Measurements from ENCODE around the gene FAM168A.
"Not testable (repeated sequence)": the region's sequence is repeated elsewhere in the genome, so short reads cannot be mapped to it uniquely, and the experiment has no call there.

Gene FAM168A

GRCh38 chr11:73436859-73437258 lies 161.1 kb downstream of the FAM168A start:
- not testable (repeated sequence) for DNase-seq (ENCODE audit: low read depth in 3 of 3, low spot score in 1 of 3)

GRCh38 chr11:73431396-73431795 lies 166.5 kb downstream of the FAM168A start:
- DNase-seq (ENCODE audit: low read depth in 3 of 3, low spot score in 1 of 3) = no peak

DNA sequence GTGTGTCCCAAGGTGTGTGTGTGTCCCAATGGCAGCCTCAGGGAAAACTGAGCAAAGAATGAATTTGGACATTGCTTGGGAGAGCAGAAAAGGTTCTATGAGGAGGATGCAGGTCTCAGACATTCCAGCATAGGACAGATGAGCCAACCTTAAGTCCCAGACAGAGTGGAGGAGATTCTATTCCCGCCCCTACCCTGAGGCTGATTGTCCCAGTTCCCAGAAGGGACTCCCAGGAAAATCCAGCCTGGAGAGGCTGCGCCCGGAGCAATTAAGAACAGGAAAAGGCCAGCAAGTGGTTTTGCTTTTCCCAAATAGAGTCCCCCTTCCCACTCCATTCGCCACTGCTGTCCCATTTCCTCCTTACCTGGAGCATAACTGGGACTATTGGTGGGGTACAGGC lies 167.6 kb downstream of the FAM168A start:
- DNase-seq (ENCODE audit: low read depth in 3 of 3, low spot score in 1 of 3) = no peak

- no peak for DNase-seq (ENCODE audit: low read depth in 3 of 3, low spot score in 1 of 3)
Measured at GRCh38 chr11:73429121-73429750, 168.7 kb downstream of the FAM168A start.

DNA sequence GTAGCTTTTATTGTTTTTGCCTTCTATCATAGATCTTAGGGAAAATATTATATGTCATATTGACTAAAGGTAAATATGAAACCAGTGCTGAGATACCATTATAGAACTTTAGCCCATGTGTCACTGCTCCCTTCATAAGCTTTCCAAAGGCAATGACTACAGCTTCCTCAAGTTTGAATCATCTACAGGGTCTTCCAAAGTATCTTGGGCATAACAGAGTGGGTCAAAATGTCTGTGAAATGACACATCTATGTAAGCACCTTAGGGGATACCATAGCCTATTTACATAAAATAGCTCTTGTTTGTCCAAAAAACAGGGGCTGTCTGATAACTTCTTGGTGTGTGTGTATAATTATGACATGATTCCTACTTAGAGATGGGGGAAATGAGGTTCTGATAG lies 169.2 kb downstream of the FAM168A start:
- no peak for DNase-seq (ENCODE audit: low read depth in 3 of 3, low spot score in 1 of 3)

DNA sequence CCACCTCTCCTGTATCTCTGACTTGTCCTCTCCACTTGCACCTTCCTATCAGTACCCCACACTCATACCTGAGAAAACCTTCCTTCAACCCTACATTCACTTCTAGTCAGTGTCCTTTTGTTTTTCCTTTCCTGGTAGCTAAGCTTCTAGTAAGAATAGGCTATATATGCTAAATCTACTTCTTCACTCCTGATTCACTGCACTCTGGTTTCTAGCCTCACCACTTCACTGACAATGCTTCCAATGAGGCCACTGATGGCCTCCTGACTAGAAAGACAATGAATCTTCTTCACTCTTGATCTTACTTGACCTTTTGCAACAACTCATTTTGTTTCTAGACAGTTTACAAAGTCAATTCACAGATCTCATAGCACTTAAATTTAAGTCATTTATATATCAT lies 169.7 kb downstream of the FAM168A start:
- DNase-seq (ENCODE audit: low read depth in 3 of 3, low spot score in 1 of 3) = no peak

DNA sequence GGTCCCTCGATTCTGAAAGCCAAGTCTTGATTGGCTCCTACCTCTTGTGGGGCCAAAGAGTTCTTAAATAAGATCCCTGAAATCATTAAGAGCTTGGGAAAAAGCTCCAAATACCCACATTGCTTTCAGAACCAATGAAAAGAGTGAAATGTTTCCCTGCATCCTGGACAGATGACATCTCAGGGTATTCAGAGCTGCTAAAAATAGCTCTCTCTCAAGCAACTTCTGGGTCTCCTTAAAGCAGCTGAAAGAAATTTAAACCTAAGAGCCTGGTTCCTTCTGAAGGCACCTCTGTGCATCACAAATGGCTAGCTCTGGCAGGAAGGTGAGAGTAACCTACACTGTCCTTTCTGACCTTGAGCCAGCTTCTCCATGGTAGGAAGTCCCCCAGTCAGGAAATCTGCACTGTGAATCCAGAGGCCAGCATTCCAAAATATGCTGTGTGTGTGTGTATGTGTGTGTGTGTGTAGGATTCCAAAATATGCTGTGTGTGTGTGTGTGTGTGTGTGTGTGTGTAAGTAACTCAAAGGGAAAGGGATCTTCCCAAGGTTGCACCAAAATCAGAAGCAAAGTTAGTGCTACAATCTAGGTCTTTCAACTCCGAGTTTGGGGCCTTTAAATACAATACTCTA lies 171.6 kb downstream of the FAM168A start:
- DNase-seq (ENCODE audit: low read depth in 3 of 3, low spot score in 1 of 3) = no peak

DNA sequence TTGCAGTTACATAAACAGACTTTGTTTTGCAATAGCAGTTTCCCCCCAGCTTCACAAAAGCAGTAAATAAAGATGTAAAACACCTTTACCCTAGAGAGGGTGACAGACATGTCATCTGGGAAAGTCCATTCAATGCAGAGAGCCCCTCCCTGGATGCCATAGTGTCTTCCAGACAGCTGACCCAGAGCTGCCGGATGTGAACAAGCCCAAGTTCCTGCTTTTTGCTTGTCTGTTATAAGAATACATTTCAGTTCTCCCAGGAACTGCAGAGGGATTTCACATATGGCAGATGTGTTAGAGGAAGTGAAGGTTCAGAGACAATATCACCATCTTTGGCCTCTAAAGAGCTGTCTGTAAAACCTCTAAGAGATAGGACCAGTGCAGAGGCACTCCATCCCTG lies 172.8 kb downstream of the FAM168A start:
- no peak for DNase-seq (ENCODE audit: low read depth in 3 of 3, low spot score in 1 of 3)

DNA sequence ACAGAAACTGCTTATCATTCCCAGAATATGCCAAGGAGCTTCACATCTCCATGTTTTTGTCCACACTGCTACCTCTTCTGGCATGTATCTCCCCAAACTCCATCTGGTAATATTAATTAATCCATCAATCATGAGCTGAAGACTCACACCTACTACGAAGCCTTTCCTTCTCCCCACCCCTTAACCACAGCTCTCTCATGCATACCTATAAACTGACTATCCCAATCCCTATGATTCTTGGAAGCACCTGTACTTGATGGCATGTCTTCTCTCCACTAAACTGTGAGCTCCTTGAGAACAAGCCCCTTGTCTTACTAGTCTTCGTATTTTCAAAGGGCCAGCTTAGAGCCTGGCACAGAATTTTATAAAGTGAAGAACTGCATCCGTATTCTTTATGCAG lies 174.4 kb downstream of the FAM168A start:
- no peak for DNase-seq (ENCODE audit: low read depth in 3 of 3, low spot score in 1 of 3)

- no peak for DNase-seq (ENCODE audit: low read depth in 3 of 3, low spot score in 1 of 3)
Measured at GRCh38 chr11:73422886-73423285, 175.0 kb downstream of the FAM168A start.

DNA sequence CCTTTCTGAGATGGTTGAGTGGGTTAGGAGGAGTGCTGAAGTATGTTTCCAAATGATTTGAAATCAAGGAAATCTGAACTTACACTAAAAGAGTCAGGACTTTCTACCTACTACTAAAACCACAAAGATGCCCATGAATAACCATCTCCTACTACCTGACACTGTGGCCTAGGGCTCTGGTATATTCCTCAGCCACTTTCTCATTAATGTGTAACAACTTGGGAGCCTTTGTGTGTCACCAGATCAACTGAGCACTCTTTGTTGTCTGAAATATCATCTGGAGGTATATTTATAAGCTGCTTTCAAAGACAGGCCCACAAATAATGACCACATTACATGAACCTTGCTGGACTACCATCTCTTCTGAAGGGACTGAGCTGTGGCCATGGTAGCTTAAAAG lies 177.8 kb downstream of the FAM168A start:
- DNase-seq (ENCODE audit: low read depth in 3 of 3, low spot score in 1 of 3) = no peak

- DNase-seq (ENCODE audit: low read depth in 3 of 3, low spot score in 1 of 3) = no peak
Measured at GRCh38 chr11:73416786-73417185, 181.1 kb downstream of the FAM168A start.

GRCh38 chr11:73415854-73416615 lies 181.9 kb downstream of the FAM168A start:
- no peak for DNase-seq (ENCODE audit: low read depth in 3 of 3, low spot score in 1 of 3)

GRCh38 chr11:73414977-73415651 lies 182.8 kb downstream of the FAM168A start:
- DNase-seq (ENCODE audit: low read depth in 3 of 3, low spot score in 1 of 3) = no peak

DNA sequence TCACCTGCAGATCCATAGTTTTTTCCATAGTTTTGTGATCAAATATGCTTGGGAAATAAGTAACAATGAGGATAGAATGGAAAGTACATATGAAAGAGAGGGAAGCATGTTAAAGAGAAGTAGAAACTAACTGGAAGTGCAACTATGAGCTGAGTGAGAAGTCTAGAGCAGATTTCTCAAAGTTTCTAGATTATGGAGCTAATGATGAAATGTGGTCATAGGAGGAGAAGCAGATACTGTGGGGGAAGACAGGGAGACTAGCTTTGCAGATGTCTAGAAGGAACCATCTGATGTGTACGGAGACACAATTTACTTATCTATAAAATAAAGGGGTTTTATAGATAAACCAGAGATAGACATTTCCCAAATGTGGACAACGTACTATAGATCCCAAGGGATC lies 184.7 kb downstream of the FAM168A start:
- no peak for DNase-seq (ENCODE audit: low read depth in 3 of 3, low spot score in 1 of 3)

- DNase-seq (ENCODE audit: low read depth in 3 of 3, low spot score in 1 of 3) = no peak
Measured at GRCh38 chr11:73412308-73412707, 185.6 kb downstream of the FAM168A start.

- no peak for DNase-seq (ENCODE audit: low read depth in 3 of 3, low spot score in 1 of 3)
Measured at GRCh38 chr11:73411031-73411430, 186.9 kb downstream of the FAM168A start.

DNA sequence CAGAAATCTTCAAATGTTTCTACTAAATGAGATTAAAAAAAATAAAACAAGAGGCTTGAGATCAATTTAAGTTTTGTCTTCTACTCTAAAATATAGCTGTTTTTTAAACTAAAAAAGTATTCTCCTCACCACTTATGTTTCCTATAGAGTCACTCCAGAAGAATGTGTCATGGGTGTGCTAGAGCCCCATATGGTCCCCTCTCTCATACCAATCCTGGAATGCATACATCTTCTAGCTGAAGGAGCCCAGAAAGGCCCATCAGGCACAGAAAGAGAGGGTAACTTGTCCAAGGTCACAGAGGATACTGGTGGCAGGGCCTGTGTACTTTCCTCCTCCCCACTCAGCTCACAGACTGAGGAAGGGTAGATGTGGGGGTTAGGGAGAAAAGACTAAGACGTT lies 187.3 kb downstream of the FAM168A start:
- DNase-seq (ENCODE audit: low read depth in 3 of 3, low spot score in 1 of 3) = no peak

DNA sequence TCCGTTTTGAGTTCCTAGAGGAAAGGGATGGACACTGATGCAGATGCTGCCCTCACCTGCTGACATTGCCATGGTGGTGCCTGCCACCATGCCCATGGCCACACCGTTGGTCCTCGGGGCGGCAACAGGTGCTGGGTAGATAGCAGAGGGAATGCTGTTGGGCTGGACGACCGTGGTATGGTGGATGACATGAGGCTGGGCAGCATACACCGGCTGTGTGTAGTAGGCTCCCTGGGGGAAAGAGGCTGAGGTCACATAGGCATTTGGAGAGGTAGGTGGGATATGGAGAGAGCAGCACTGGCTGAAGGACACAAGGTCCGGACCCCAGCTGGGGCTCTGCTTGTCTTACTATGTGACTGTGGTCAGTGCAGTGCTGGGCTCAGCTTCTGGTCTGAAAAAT lies 188.5 kb downstream of the FAM168A start:
- no peak for DNase-seq (ENCODE audit: low read depth in 3 of 3, low spot score in 1 of 3)

- no peak for DNase-seq (ENCODE audit: low read depth in 3 of 3, low spot score in 1 of 3)
Measured at GRCh38 chr11:73406619-73407018, 191.3 kb downstream of the FAM168A start.

- no peak for DNase-seq (ENCODE audit: low read depth in 3 of 3, low spot score in 1 of 3)
Measured at GRCh38 chr11:73406131-73406530, 191.8 kb downstream of the FAM168A start.

- DNase-seq (ENCODE audit: low read depth in 3 of 3, low spot score in 1 of 3) = no peak
Measured at GRCh38 chr11:73405146-73405510, 192.8 kb downstream of the FAM168A start.
